Osteocyte (in vitro differentiated cells): ENCODE data around the gene WDR90. TPM values are rescaled to one million over a fixed set of nuclear protein-coding genes. Genes with fewer than 3 reads are reported as not detected.

Source experiments
- DNase-seq: peaks from one replicate; pipeline ENCODE4 v3.0.0; 2021; ENCODE audit warnings: mixed read lengths; ENCODE audit not compliant: unreplicated experiment; ENCODE audit errors: extremely low spot score
- H3K27ac Mint-ChIP-seq: one replicate; pipeline ENCODE4 v1.8.0; 2021; ENCODE audit warnings: mild to moderate bottlenecking, mixed read lengths; ENCODE audit not compliant: unreplicated experiment
- H3K27me3 Mint-ChIP-seq: one replicate; pipeline ENCODE4 v1.8.0; 2021; ENCODE audit warnings: mixed read lengths; ENCODE audit not compliant: unreplicated experiment
- H3K36me3 Mint-ChIP-seq: one replicate; pipeline ENCODE4 v1.8.0; 2021; ENCODE audit warnings: mixed read lengths; ENCODE audit not compliant: unreplicated experiment
- H3K4me1 Mint-ChIP-seq: one replicate; pipeline ENCODE4 v1.8.0; 2021; ENCODE audit warnings: mixed read lengths; ENCODE audit not compliant: unreplicated experiment
- H3K4me3 Mint-ChIP-seq: one replicate; pipeline ENCODE4 v1.8.0; 2021; ENCODE audit warnings: mild to moderate bottlenecking, moderate library complexity, mixed read lengths; ENCODE audit not compliant: unreplicated experiment
- H3K9me3 Mint-ChIP-seq: one replicate; pipeline ENCODE4 v1.8.0; 2021; ENCODE audit warnings: mixed read lengths; ENCODE audit not compliant: unreplicated experiment
- CTCF ChIP-seq: fragments of 200-600 bp; sonication (generic); IDR thresholded peaks from 2 replicates; pipeline ENCODE4 v1.5.0; 2021; ENCODE audit warnings: antibody characterized with exemption, mild to moderate bottlenecking, moderate library complexity
- total RNA-seq: library from RNA; stranded (reverse); gene quantifications from 2 replicates; pipeline ENCODE4 v1.2.1, GENCODE V29; 2021

WDR90 gene
- total RNA-seq, 1 donor from 2014 or later = 38.9 TPM

- no peak overlapping the region for H3K27ac Mint-ChIP-seq
- H3K27me3 Mint-ChIP-seq = peaks cover 19% of the 10 kb centered on the region
- no peaks in the 10 kb centered on the region for H3K9me3 Mint-ChIP-seq
- H3K36me3 Mint-ChIP-seq = no peaks in the 10 kb centered on the region
- peaks cover 40% of the 10 kb centered on the region for H3K4me1 Mint-ChIP-seq
- DNase-seq = no peak
- no peak for TF ChIP-seq CTCF
- H3K4me3 Mint-ChIP-seq = no peak overlapping the region
These were observed 60.7 kb downstream of the WDR90 start for GRCh38 chr16:709566-710499.

- no peak for DNase-seq
- Mint-ChIP-seq H3K27me3 (peaks cover 19% of the 10 kb centered on the region), H3K27ac (no peak overlapping the region), H3K36me3 (no peaks in the 10 kb centered on the region), H3K4me3 (no peak overlapping the region), H3K9me3 (no peaks in the 10 kb centered on the region), H3K4me1 (peaks cover 40% of the 10 kb centered on the region)
- no peak for TF ChIP-seq CTCF
These were observed 61.4 kb downstream of the WDR90 start for GRCh38 chr16:710500-711075.

GRCh38 chr16:711084-711483, 61.9 kb downstream of the WDR90 start:
- Mint-ChIP-seq H3K4me1 (peaks cover 43% of the 10 kb centered on the region), H3K27me3 (peaks cover 19% of the 10 kb centered on the region), H3K27ac (no peak overlapping the region), H3K9me3 (no peaks in the 10 kb centered on the region), H3K36me3 (no peaks in the 10 kb centered on the region), H3K4me3 (no peak overlapping the region)
- TF ChIP-seq CTCF = no peak
- no peak for DNase-seq

GRCh38 chr16:711548-712320, 62.6 kb downstream of the WDR90 start:
- Mint-ChIP-seq H3K36me3 (no peaks in the 10 kb centered on the region), H3K27me3 (peaks cover 13% of the 10 kb centered on the region), H3K9me3 (no peaks in the 10 kb centered on the region), H3K4me3 (no peak overlapping the region), H3K27ac (no peak overlapping the region), H3K4me1 (peaks cover 41% of the 10 kb centered on the region)
- DNase-seq = peak; percentile 94
- peak; percentile 95 for TF ChIP-seq CTCF
